Endothelial cell of umbilical vein (primary cell): ENCODE data around the gene PVR. TPM values are rescaled to one million over a fixed set of nuclear protein-coding genes. Genes with fewer than 3 reads are reported as not detected.

ENCODE experiments used
- BruUV-seq: library from RNA; stranded (reverse); fragments of 400-500 nt; replicated peaks from 2 replicates; lab custom pipeline; 2021; lab: Mats Ljungman, UMichigan
- CTCF ChIA-PET: fragments of 300-600, 350-600 bp; sonication (Branson Sonifier 250); formaldehyde crosslinking; loops from one replicate; lab custom pipeline; 2021; ENCODE audit warnings: antibody characterized with exemption, inconsistent platforms; lab: Charles Lee
- POLR2A ChIA-PET: fragments of 300-600, 350-600 bp; sonication (Branson Sonifier 250); formaldehyde crosslinking; loops from one replicate; lab custom pipeline; 2021; ENCODE audit warnings: antibody characterized with exemption, inconsistent platforms; lab: Charles Lee
- DNase-seq: peaks from one replicate; pipeline ENCODE4 v3.0.0-alpha.2; 2011; ENCODE audit warnings: low read depth, low spot score
- FAIRE-seq: peaks from 2 replicates; lab custom pipeline; 2011; peaks lifted over from hg19 to GRCh38; lab: Jason Lieb, UNC
- H2AFZ ChIP-seq: 2 replicates; pipeline ENCODE4 v1.6.0; 2012; ENCODE audit warnings: low read depth, low read length, control low read depth, inconsistent platforms
- H3K27ac ChIP-seq: 2 replicates; pipeline ENCODE4 v1.5.1; 2011; ENCODE audit warnings: low read depth, mild to moderate bottlenecking, control low read depth, low read length, moderate library complexity; ENCODE audit not compliant: insufficient read depth
- H3K27me3 ChIP-seq, 2 experiments: 2 replicates each; pipeline versions ENCODE4 v1.6.0 to v1.6.1; 2011; ENCODE audit warnings: low read length in 2 of 2, mixed read lengths in 1 of 2; ENCODE audit not compliant: control insufficient read depth in 2 of 2, insufficient read depth in 2 of 2
- H3K36me3 ChIP-seq, 2 experiments: 2 replicates in 1 of 2; 3 replicates in 1 of 2; pipeline ENCODE4 v1.5.1; 2011; ENCODE audit warnings: low read length in 2 of 2, mild to moderate bottlenecking in 1 of 2, moderate library complexity in 1 of 2; ENCODE audit not compliant: control insufficient read depth in 2 of 2, insufficient read depth in 2 of 2; ENCODE audit errors: extremely low read depth in 1 of 2
- H3K4me1 ChIP-seq: 3 replicates; pipeline ENCODE4 v1.5.1; 2011; ENCODE audit warnings: mild to moderate bottlenecking, low read length; ENCODE audit not compliant: control insufficient read depth, insufficient read depth; ENCODE audit errors: extremely low read depth
- H3K4me2 ChIP-seq: 2 replicates; pipeline ENCODE4 v1.6.1; 2011; ENCODE audit warnings: low read length, control low read depth, mixed read lengths; ENCODE audit not compliant: insufficient read depth
- H3K4me3 ChIP-seq, 3 experiments: fragments of 200-600 bp in 1 of 3; sonication (generic), shearing (Covaris generic) in 1 of 3; replicated peaks in 1 of 3; 2 replicates each; pipeline ENCODE4 v1.5.1; 2011 to 2016; ENCODE audit warnings: control low read depth in 3 of 3, low read length in 3 of 3, mild to moderate bottlenecking in 2 of 3, inconsistent platforms in 1 of 3, low read depth in 1 of 3, moderate library complexity in 1 of 3; ENCODE audit not compliant: insufficient read depth in 1 of 3
- H3K79me2 ChIP-seq: 2 replicates; pipeline ENCODE4 v1.6.0; 2012; ENCODE audit warnings: low read length, inconsistent platforms; ENCODE audit not compliant: control insufficient read depth, insufficient read depth
- H3K9ac ChIP-seq: replicated peaks from 2 replicates; pipeline ENCODE3; 2011; ENCODE audit warnings: low read length, control low read depth; ENCODE audit not compliant: insufficient read depth; ENCODE audit errors: extremely low read depth
- H3K9me1 ChIP-seq: replicated peaks from 3 replicates; pipeline ENCODE4 v1.6.0; 2011; ENCODE audit warnings: mild to moderate bottlenecking, low read length; ENCODE audit not compliant: control insufficient read depth, insufficient read depth; ENCODE audit errors: extremely low read depth
- H3K9me3 ChIP-seq: replicated peaks from 2 replicates; pipeline ENCODE4 v1.5.1; 2012; ENCODE audit warnings: low read length, inconsistent platforms; ENCODE audit not compliant: control insufficient read depth, insufficient read depth
- H4K20me1 ChIP-seq: replicated peaks from 2 replicates; pipeline ENCODE3; 2011; ENCODE audit warnings: mild to moderate bottlenecking, low read length; ENCODE audit not compliant: control insufficient read depth, insufficient read depth; ENCODE audit errors: extremely low read depth
- CTCF ChIP-seq, 2 donors: IDR thresholded peaks; 1 replicate in 1 of 2; 2 replicates in 1 of 2; pipeline ENCODE4 v1.5.1; 2011; ENCODE audit warnings: low read length in 2 of 2, mild to moderate bottlenecking in 2 of 2, moderate library complexity in 2 of 2, control low read depth in 1 of 2, inconsistent platforms in 1 of 2, low read depth in 1 of 2; ENCODE audit not compliant: insufficient read depth in 1 of 2; ENCODE audit errors: extremely low read depth in 1 of 2
- EZH2 ChIP-seq: IDR thresholded peaks from 2 replicates; pipeline ENCODE4 v1.6.1; 2012; ENCODE audit warnings: borderline replicate concordance, low read depth, mild to moderate bottlenecking, moderate library complexity, low read length, inconsistent platforms; ENCODE audit not compliant: severe bottlenecking
- FOS ChIP-seq: IDR thresholded peaks from 2 replicates; pipeline ENCODE4 v1.6.1; 2011; ENCODE audit warnings: mild to moderate bottlenecking, low read length, moderate library complexity, borderline replicate concordance; ENCODE audit not compliant: insufficient read depth
- GATA2 ChIP-seq: IDR thresholded peaks from 2 replicates; pipeline ENCODE4 v1.7.0; 2011; ENCODE audit warnings: low read depth, mild to moderate bottlenecking, moderate library complexity, mixed read lengths, low read length; ENCODE audit not compliant: insufficient read length, insufficient read depth
- JUN ChIP-seq: IDR thresholded peaks from 2 replicates; pipeline ENCODE4 v1.6.1; 2011; ENCODE audit warnings: borderline replicate concordance, low read depth; ENCODE audit not compliant: insufficient read length, insufficient read depth
- MAX ChIP-seq: IDR thresholded peaks from 2 replicates; pipeline ENCODE4 v1.6.1; 2011; ENCODE audit not compliant: insufficient read depth, insufficient read length
- MYC ChIP-seq: IDR thresholded peaks from one replicate; pipeline ENCODE4 v1.6.1; 2011; ENCODE audit warnings: mild to moderate bottlenecking, low read depth, low read length
- POLR2A ChIP-seq: IDR thresholded peaks from 2 replicates; pipeline ENCODE4 v1.6.1; 2012; ENCODE audit warnings: low read depth, mild to moderate bottlenecking, control low read depth, low read length
- POLR2AphosphoS5 ChIP-seq: IDR thresholded peaks from 2 replicates; pipeline ENCODE4 v1.6.1; 2012; ENCODE audit warnings: low read depth, mild to moderate bottlenecking, control low read depth, low read length, moderate library complexity; ENCODE audit not compliant: insufficient read depth
- dilution Hi-C: fragments of 300-500 bp; cut with MboI; formaldehyde crosslinking; loops from one replicate; pipeline ENCODE4 v1.15.0; 2019; ENCODE audit warnings: low sequenced_read_pairs; ENCODE audit not compliant: extremely low pct_ligation_motif_present
- intact Hi-C: fragments of 100-400 bp; cut with micrococcal nuclease; formaldehyde crosslinking; loops from one replicate; pipeline ENCODE4 v1.10.0; 2022
- polyA plus RNA-seq, 4 experiments: library from polyadenylated mRNA; depleted of rRNA in 3 of 4; stranded (reverse) in 3 of 4; unstranded in 1 of 4; fragments of >200 nt; gene quantifications; 2 replicates each; pipeline versions ENCODE4 v1.2.1 to v1.2.3, GENCODE V29; 2011 to 2012; ENCODE audit warnings: missing spikeins in 1 of 4
- total RNA-seq: library from RNA; stranded (reverse); gene quantifications from 2 replicates; pipeline ENCODE4 v1.2.3, GENCODE V29; 2021

Gene PVR
- total and polyA plus RNA-seq, 2 donors (not counting 3 experiments of a cell fraction or from before 2014, with no cell fraction given) = 133 to 226 TPM

- no peak overlapping the region for H3K27ac ChIP-seq
- H3K4me2 ChIP-seq = no peak overlapping the region
- no peak for FAIRE-seq
- H3K9ac ChIP-seq = no peak overlapping the region
- H3K4me1 ChIP-seq = peaks cover 15% of the 10 kb centered on the region
- no TSS peak for BruUV-seq
- ChIA-PET CTCF (interaction anchor here (0.7 to 11.5 kb wide), 2 partner anchors 9 to 24 kb away, joined by 3 to 239 read pairs; no protein-coding TSS in a partner anchor), POLR2A (no interaction called here)
- DNase-seq = no peak
- H3K36me3 ChIP-seq = no peaks in the 10 kb centered on the region
- no peak for TF ChIP-seq GATA2
- no peak for TF ChIP-seq JUN
- TF ChIP-seq MAX = no peak
- TF ChIP-seq POLR2A = no peak
- TF ChIP-seq FOS = no peak
- TF ChIP-seq EZH2 = no peak
- no peak for TF ChIP-seq MYC
- TF ChIP-seq CTCF (IDR thresholded peaks at IDR 0.05; ENCODE audit: extremely low read depth in 1 of 2, insufficient read depth in 1 of 2, low read depth in 1 of 2, low read length in 2 of 2) = no peak
- TF ChIP-seq POLR2AphosphoS5 = no peak
- H3K4me3 ChIP-seq = no peak overlapping the region
- no peak overlapping the region for H2AFZ ChIP-seq
- no peaks in the 10 kb centered on the region for H3K9me3 ChIP-seq
- H3K27me3 ChIP-seq = no peaks in the 10 kb centered on the region
- intact Hi-C loops (no loop called here), dilution Hi-C loops (no loop called here)
- H3K79me2 ChIP-seq = no peaks in the 10 kb centered on the region
- no peaks in the 10 kb centered on the region for H4K20me1 ChIP-seq
- H3K9me1 ChIP-seq = no peaks in the 10 kb centered on the region
These were observed 53.4 kb downstream of the PVR start for GRCh38 chr19:44696939-44697669.
